ENCODE measurements around the gene NANP. TPM values are rescaled to one million over a fixed set of nuclear protein-coding genes. Genes with fewer than 3 reads are reported as not detected.

Gene NANP
- total and polyA plus RNA-seq, 10 of the 15 experiments (the other 5 are each of a cell fraction or from before 2014, with no cell fraction given), result 4.2 to 6.7 (median 4.9) TPM

DNA sequence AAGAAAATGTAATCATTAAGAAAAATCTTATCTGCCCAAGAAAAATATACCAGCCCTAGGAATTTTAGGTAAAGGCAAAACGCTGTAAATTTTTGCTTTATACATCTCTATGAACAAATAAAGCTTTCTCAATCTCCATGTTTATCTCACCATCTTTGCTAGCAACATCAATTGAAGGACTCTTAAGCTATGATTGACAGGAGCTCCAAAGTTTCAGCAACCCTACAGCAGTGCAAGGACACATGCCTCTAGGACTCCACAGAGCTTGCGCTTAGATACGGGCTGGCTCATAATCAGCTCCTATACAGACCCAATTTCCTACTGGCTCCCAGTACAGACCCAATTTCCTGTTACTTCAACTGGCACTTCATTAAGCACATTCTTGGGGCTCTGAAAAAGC is 4.3 kb downstream of the NANP start:
- no TSS peak for BruUV-seq (replicated peaks)
- ChIA-PET CTCF (no interaction called here), RAD21 (ENCODE audit: unreplicated experiment) (no interaction called here), SMC1A (ENCODE audit: uncharacterized antibody, unreplicated experiment) (no interaction called here), POLR2A (no interaction called here)
- Histone ChIP-seq H3K79me2 (ENCODE audit: control insufficient read depth, insufficient read depth, low read length) (peaks cover 18% of the 10 kb centered on the region), H3K4me1 (ENCODE audit: control insufficient read depth, insufficient read depth, low read length) (peaks cover 1% of the 10 kb centered on the region; the same call in 1 of the 2 replicates), H3K9ac (ENCODE audit: control insufficient read depth, insufficient read depth, low read length) (no peak overlapping the region), H3K27ac (ENCODE audit: control insufficient read depth, insufficient read depth) (no peak overlapping the region), H2AFZ (ENCODE audit: control insufficient read depth, low read depth, low read length) (no peak overlapping the region; the same call in 1 of the 2 replicates), H3K4me3 (0 out of 2 replicates have a peak overlapping the region, but pooled peaks have one; percentile 39), H3K4me2 (ENCODE audit: control insufficient read depth, insufficient read depth) (no peak overlapping the region; the same call in 1 of the 2 replicates), H4K20me1 (ENCODE audit: control insufficient read depth, insufficient read depth) (no peaks in the 10 kb centered on the region), H3K36me3 (ENCODE audit: control insufficient read depth in 2 of 2, insufficient read depth in 2 of 2, low read length in 1 of 2) (no peaks in the 10 kb centered on the region; a peak in 1 of 4 replicates), H3K9me3 (replicated peaks; ENCODE audit: control insufficient read depth, insufficient read depth, low read length) (no peaks in the 10 kb centered on the region), H3K27me3 (replicated peaks in 1 of 2; ENCODE audit: control insufficient read depth in 2 of 2, insufficient read depth in 2 of 2, low read length in 1 of 2) (no peaks in the 10 kb centered on the region)
- FAIRE-seq, result no peak
- DNase-seq (ENCODE audit: low read depth, low spot score), result no peak
- ATAC-seq, result no peak
- no peak for TF ChIP-seq RUNX3 (IDR thresholded peaks at IDR 0.05; ENCODE audit: low read length)
- no peak for TF ChIP-seq ZNF207 (IDR thresholded peaks at IDR 0.05; ENCODE audit: borderline replicate concordance)
- in situ Hi-C loops (cut with MboI), result loop anchor here (25.0 kb wide), 1 partner anchor 543 kb away; no protein-coding TSS in a partner anchor
- 97% methylated on average over 3 of the region's 3 CpGs for WGBS (ENCODE audit: insufficient coverage, insufficient replicate concordance, low lambda C conversion rate, missing lambda C conversion rate)
- intact Hi-C loops (cut with micrococcal nuclease; ENCODE audit: unreplicated experiment), result no loop called here

DNA sequence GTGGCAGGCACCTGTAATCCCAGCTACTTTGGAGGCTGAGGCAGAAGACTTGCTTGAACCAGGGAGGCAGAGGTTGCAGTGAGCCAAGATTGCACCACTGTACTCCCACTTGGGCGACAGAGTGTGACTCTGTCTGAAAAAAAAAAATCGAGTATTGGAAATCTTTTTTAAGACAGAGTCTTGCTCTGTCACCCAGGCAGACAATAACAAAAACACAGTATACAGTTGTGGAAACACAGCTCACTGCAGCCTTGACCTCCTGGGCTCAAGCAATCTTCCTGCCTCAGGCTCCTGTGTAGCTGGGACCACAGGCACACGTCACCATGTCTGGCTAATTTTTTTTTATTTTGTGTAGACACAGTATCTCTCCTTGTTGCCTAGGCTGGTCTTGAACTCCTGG is 15.0 kb downstream of the NANP start:
- in situ Hi-C loops (cut with MboI), result loop anchor here (25.0 kb wide), 1 partner anchor 554 kb away; no protein-coding TSS in a partner anchor
- SMC1A ChIA-PET (ENCODE audit: uncharacterized antibody, unreplicated experiment), result interaction anchor here (1.9 kb wide), 1 partner anchor 14 kb away, joined by 4 read pairs; no protein-coding TSS in a partner anchor

More for the DNA sequence above, 15.0 kb downstream of the NANP start:
- ChIA-PET CTCF (no interaction called here), POLR2A (no interaction called here), RAD21 (ENCODE audit: unreplicated experiment) (no interaction called here)
- ATAC-seq (no peak), DNase-seq (ENCODE audit: low read depth, low spot score) (no peak), FAIRE-seq (no peak)
- Histone ChIP-seq H4K20me1 (ENCODE audit: control insufficient read depth, insufficient read depth) (no peaks in the 10 kb centered on the region), H3K36me3 (ENCODE audit: control insufficient read depth in 2 of 2, insufficient read depth in 2 of 2, low read length in 1 of 2) (no peaks in the 10 kb centered on the region; a peak in 1 of 4 replicates), H3K27ac (ENCODE audit: control insufficient read depth, insufficient read depth) (no peak overlapping the region), H3K4me2 (ENCODE audit: control insufficient read depth, insufficient read depth) (no peak overlapping the region), H2AFZ (ENCODE audit: control insufficient read depth, low read depth, low read length) (no peak overlapping the region), H3K9me3 (replicated peaks; ENCODE audit: control insufficient read depth, insufficient read depth, low read length) (no peaks in the 10 kb centered on the region), H3K9ac (ENCODE audit: control insufficient read depth, insufficient read depth, low read length) (no peak overlapping the region), H3K4me3 (no peak overlapping the region), H3K4me1 (ENCODE audit: control insufficient read depth, insufficient read depth, low read length) (no peaks in the 10 kb centered on the region), H3K27me3 (replicated peaks in 1 of 2; ENCODE audit: control insufficient read depth in 2 of 2, insufficient read depth in 2 of 2, low read length in 1 of 2) (no peaks in the 10 kb centered on the region), H3K79me2 (ENCODE audit: control insufficient read depth, insufficient read depth, low read length) (no peaks in the 10 kb centered on the region)
- WGBS (ENCODE audit: insufficient coverage, insufficient replicate concordance, low lambda C conversion rate, missing lambda C conversion rate), result 56% methylated on average over 3 of the region's 3 CpGs
- TF ChIP-seq, protein P1, sequence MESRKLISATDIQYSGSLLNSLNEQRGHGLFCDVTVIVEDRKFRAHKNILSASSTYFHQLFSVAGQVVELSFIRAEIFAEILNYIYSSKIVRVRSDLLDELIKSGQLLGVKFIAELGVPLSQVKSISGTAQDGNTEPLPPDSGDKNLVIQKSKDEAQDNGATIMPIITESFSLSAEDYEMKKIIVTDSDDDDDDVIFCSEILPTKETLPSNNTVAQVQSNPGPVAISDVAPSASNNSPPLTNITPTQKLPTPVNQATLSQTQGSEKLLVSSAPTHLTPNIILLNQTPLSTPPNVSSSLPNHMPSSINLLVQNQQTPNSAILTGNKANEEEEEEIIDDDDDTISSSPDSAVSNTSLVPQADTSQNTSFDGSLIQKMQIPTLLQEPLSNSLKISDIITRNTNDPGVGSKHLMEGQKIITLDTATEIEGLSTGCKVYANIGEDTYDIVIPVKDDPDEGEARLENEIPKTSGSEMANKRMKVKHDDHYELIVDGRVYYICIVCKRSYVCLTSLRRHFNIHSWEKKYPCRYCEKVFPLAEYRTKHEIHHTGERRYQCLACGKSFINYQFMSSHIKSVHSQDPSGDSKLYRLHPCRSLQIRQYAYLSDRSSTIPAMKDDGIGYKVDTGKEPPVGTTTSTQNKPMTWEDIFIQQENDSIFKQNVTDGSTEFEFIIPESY (IDR thresholded peaks at IDR 0.05), result no peak
- no peak for TF ChIP-seq FOS (IDR thresholded peaks at IDR 0.05; ENCODE audit: borderline replicate concordance, extremely low read depth, insufficient read length)
- TF ChIP-seq, protein P2, sequence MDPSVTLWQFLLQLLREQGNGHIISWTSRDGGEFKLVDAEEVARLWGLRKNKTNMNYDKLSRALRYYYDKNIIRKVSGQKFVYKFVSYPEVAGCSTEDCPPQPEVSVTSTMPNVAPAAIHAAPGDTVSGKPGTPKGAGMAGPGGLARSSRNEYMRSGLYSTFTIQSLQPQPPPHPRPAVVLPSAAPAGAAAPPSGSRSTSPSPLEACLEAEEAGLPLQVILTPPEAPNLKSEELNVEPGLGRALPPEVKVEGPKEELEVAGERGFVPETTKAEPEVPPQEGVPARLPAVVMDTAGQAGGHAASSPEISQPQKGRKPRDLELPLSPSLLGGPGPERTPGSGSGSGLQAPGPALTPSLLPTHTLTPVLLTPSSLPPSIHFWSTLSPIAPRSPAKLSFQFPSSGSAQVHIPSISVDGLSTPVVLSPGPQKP (IDR thresholded peaks at IDR 0.05; ENCODE audit: low read depth, low read length), result no peak
- TF ChIP-seq ZZZ3 (IDR thresholded peaks at IDR 0.05; ENCODE audit: control insufficient read depth, insufficient read length, low read depth), result no peak
- no peak for TF ChIP-seq BMI1 (IDR thresholded peaks at IDR 0.05; ENCODE audit: borderline replicate concordance)
- TF ChIP-seq CBX5 (IDR thresholded peaks at IDR 0.05; ENCODE audit: low read depth), result no peak
- TF ChIP-seq FOXM1 (IDR thresholded peaks at IDR 0.05; ENCODE audit: low read depth, low read length), result no peak
- TF ChIP-seq MXI1 (IDR thresholded peaks at IDR 0.05; ENCODE audit: low read depth, low read length), result no peak
- TF ChIP-seq NR2C1 (IDR thresholded peaks at IDR 0.05), result no peak
- TF ChIP-seq, protein P3, sequence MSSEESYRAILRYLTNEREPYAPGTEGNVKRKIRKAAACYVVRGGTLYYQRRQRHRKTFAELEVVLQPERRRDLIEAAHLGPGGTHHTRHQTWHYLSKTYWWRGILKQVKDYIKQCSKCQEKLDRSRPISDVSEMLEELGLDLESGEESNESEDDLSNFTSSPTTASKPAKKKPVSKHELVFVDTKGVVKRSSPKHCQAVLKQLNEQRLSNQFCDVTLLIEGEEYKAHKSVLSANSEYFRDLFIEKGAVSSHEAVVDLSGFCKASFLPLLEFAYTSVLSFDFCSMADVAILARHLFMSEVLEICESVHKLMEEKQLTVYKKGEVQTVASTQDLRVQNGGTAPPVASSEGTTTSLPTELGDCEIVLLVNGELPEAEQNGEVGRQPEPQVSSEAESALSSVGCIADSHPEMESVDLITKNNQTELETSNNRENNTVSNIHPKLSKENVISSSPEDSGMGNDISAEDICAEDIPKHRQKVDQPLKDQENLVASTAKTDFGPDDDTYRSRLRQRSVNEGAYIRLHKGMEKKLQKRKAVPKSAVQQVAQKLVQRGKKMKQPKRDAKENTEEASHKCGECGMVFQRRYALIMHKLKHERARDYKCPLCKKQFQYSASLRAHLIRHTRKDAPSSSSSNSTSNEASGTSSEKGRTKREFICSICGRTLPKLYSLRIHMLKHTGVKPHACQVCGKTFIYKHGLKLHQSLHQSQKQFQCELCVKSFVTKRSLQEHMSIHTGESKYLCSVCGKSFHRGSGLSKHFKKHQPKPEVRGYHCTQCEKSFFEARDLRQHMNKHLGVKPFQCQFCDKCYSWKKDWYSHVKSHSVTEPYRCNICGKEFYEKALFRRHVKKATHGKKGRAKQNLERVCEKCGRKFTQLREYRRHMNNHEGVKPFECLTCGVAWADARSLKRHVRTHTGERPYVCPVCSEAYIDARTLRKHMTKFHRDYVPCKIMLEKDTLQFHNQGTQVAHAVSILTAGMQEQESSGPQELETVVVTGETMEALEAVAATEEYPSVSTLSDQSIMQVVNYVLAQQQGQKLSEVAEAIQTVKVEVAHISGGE (CRISPR knock-in tag; IDR thresholded peaks at IDR 0.05), result no peak
- intact Hi-C loops (cut with micrococcal nuclease; ENCODE audit: unreplicated experiment), result no loop called here
- BruUV-seq (replicated peaks), result no TSS peak

All from GM12878 (cell line).